T-helper 22 cell (primary cell): Measurements from ENCODE around the gene NEAT1.

Experiments used
- DNase-seq: peaks from one replicate; pipeline ENCODE4 v3.0.0-alpha.2; 2020; ENCODE audit warnings: low read depth

Gene NEAT1

DNA sequence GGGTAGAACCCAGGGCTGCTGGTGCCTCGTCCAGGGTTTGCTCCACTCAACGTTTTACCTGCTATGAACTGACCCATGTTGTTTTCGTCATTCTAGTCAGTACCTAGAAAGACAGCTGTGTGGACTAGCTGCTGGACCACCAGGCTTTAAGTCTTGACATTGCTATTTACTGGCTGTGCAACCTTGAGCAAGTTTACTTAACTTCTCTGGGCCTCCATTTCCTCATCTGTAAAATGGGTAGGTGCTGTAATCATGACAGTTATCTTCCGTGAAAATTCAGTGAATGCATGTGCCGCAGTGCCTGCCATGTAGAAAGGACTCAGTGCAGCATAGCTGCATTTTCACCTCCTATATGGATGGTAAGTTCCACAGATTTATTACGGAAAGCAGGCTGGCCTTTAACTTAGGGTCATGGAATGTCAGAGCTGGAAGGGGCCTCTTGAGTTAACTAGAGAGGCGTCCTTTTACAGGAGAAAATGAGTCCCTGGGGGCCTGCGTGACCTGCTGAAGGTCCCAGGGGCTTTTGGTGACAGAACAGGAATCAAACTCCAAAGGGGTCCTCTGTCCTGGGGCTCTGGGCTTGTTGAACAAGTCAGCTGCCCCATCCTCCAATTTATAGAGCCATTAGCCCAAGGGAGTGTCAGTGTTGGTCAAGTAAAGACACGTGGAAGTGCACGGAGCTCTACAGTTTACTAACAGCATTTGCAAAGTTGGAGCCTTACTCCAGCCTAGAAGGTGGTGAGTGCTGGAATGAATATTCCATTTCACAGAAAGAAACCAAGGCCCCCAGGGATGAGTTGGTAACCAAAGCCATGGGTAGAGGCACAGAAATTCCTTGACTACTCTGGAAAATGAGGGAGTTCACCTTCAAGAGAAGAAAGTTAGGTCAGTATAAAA lies 64.2 kb downstream of the NEAT1 start:
- no peak for DNase-seq

DNA sequence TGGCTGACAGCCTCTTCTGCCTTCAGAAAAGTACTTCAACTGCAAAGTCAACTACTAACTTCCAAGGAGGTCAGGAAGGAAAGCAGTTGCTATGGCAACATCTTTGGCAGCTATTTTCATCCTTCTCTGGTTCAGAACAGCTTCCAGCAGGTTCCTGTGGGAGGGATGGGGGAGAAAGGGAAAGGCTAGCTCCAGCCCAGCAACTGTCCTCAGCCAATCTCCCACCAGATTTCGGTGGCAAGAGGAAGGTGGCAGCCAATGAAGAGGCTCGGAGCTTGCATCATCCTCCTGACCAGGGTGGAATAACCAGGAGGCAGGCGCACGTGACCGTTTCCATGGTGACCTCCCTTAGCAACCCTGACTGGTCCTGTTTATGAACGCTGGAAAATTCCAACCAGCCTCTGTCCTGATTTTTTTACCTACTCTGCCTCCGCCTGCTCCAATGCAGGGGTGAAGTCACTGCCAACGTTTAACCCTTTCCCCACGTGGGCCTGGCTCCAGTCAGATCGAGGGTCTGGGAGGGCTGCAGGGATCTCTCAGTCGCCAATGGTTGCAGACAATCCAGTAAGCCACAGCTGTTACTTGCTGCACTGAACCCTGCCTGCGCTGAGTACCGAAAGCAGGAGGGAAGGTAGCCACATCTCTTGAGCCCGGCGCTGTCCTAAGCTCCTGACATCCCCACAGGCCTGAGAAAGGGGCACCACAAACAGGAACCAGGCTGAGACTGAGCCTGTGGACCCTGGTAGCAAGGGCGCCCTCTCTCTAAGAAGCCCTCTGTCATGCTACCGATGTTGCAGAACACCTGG lies 65.1 kb downstream of the NEAT1 start:
- DNase-seq = no peak

DNA sequence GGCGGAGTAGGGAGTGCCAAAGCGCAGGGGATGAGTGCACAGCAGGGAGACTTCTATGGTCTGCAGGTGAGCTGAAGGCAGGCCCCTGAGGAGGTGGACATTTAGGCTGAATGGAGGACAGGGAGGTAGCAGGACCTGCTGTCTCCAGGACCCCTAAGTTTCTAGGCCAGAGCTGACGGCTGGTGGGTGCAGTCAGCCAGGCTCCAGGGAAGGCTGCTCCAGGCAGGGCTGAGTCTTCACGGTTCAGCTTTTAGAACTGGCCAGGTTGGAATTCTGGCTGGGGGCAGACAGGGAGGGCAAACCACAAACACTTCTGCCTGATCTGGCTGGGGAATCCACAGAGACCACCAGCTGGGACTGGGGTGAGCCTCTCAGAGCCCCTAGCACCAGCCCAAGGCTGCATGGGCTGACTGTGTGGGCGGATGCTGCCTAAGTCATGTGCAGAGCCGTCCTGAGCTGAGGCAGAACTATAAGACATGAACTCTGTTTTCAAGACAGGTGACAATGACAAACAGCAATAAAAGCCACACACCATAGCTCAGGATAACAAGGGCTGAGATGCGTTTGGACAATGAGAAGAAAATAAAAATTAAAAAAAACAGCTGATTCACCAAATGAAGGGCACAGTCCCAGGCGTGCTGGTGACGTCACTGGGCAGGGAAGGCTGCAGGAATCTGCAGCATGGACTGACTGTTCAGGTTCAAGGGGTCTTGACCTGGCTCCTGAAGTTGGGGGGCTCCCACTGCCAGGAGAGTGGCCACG lies 65.9 kb downstream of the NEAT1 start:
- DNase-seq = no peak

DNA sequence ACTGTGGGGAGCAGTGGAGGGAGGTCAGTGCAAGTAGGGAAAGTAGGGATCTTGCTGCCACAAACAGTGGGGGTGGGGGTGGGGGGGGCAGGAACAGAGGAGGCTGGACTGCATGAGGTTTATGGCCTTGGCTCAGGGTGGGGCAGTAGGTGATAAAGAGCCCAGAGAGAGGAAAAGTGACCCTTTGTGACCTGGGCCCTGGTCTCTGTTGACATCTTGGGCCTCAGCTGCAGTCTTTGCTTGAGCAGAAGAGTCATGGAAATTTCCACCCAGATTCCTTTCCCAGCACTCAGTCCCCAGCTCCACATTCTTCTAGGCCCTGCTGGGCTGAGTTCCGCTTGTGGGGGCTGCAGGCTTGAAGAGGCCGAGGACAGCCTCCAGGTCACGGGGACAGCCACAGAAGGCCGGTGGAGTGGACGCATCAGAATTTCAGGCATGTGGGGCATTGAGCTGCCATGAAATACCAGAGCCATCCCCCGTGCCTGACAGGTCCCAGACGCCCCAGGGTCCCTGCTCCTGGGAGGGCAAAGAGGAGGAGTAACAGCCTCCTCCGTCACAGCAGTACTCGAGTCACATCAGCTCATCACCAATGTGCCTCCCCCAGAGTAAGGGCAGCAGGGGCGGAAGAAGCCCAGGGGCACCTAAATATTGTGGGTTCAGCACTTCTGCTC lies 66.6 kb downstream of the NEAT1 start:
- no peak for DNase-seq

DNA sequence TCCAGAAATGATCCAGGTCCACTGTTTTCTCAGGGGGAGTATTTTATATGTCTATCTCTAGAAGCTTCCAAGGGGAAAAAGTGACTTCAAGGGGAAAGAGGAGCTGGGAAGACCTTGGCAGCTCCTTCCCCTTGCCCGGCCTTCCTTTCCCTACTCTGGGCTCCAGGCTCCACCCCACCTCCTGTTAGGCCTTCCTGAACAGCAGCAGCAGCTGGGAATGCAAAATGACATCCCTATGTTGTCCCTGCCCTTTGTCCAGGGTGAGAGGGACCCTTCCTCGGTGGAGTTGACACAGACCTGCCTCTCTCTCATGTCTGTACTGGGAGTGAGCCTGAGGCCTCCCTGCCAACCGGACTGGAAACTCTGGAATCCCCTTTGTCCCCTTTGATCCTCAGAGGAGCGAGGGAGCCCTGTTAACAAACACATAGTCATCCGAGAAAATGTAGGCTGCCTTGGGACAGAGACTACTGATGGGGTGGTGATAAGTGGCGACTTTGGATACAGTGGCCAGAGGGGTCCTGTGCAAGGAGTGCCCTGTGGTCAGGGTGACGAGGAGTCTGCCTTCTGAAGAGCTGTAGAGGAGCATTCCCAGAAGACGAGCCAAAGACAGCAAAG lies 67.2 kb downstream of the NEAT1 start:
- no peak for DNase-seq

DNA sequence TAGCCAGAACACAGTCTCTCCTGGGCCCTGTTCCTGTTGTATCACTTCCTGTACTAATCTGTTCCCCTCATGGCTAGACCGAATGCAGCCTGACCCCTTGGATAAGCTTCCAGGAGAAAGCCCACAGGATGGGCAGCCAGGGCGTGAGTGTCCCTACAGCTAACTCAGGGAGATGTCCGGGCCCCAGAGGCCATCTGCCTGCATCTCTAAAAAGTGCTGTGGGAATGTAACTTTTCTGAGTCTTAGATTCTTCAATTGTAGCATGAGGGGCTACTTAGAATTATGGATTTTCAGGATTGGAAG lies 68.5 kb downstream of the NEAT1 start:
- DNase-seq = no peak

DNA sequence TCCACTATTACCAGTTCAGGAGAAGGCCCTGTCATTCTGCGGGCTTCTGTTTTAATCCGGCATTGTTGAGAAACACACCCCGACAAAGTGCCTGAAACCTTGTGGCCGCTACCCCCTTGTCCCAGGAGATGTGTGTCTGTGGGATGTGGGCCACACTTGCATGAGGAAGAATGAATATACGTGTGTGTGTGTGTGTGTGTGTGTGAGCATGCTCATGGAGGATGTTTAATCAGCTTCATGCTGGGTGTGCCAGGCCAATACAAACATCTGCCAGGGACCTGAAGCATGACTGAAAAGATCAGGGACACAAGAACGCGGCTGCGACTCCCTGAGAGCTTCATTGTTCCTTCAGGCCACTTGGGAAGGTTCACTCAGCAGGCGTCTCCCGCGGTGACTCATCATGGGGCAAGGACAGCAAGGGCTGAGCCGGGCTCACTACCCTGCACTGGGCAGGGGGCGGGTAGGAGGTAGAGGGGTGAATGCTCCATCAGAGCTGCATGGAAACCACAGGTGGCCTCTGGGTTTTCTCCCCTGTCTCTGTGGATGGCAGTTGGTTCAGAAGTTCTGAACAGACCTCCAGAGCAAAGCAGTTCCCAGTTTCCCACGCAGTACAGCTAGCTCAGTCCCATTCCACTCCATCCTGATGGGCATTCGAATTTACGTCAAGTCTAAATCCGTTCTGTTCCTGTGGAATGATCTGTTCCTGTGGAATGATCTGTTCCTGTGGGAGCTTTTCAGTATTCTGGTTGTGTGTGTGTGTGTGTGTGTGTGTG lies 69.2 kb downstream of the NEAT1 start:
- no peak for DNase-seq

DNA sequence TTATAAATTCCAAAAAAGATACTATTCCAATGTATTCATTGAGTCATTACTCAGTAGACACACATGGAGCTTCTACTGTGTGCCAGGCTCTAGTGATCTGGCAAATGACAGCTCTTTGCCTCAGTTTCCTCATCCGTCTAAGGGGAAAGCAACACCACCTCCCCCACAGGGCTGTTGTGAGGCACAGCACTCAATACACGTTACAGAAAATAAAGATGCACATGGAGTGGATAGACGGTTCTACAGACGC lies 69.7 kb downstream of the NEAT1 start:
- no peak for DNase-seq

DNA sequence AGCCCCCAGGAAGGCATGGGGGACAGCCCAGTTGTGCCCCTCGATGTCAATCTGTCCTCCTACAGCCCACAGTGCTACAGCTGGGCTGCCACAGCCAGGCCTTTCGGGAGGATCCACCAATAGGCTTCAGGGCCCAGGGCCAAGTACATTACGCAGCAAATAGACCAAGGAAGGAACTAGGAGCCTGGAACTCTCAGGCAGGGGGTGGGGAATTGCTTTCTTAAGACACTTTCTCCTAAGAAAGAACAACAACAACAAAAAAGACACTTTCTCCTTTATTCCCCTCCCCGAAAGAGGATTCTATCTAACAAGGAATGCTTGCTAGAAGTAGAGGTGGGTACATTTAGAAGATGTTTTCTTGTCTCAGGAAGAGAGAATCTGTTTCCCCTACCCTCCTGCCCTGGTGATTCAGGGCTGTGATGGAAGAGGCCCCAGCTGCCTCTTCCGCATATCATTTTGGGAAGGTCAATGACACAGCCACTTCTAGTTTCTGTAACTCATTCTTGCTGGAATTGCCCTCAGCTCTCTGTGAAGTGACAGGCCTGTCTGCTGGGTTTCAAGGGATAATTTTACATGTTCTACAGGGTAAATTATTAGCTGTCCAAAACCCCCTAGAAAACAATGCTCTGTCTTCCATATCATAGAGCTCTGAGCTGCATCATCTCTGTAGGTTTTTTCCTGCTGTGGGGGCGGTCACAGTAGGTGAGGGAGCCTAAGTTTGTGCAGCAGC lies 70.2 kb downstream of the NEAT1 start:
- DNase-seq = no peak

DNA sequence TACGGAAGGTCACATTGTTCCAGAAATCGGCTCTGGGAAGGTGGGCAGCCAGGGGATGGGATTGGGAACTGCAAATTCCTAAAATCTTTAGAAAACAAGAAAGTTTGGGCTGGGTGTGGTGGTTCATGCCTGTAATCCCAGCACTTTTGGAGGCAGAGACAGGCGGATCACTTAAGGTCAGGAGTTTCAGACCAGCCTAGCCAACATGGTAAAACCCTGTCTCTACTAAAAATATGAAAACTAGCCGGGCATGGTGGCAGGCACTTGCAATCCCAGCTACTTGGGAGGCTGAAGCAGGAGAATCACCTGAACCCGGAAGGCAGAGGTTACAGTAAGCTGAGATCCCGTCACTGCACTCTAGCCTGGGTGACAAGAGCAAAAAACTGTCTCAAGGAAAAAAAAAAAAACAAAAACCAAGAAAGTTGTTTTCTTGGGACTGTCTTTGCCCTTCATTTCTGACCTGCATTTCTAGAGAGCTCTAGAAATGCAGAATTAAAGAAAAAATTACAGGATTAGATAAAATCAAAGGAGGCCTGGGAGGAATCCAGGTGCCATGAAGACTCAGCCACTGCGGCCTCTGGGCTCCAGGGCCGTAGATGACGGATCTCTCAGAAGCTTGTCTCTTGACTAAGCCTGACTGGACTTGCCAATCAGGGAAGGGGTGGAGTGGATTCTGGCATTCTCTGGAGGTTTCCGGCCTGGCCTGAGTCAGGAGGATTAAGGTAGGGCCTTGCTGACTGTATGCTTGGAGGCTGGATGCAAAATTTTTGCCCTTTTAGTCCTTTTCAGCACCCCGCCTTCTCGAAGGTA lies 71.0 kb downstream of the NEAT1 start:
- no peak for DNase-seq
